ENCODE data around the gene CIAPIN1. TPM values are rescaled to one million over a fixed set of nuclear protein-coding genes. Genes with fewer than 3 reads are reported as not detected.
"Not testable (repeated sequence)": the region's sequence is repeated elsewhere in the genome, so short reads cannot be mapped to it uniquely, and the experiment has no call there.

CIAPIN1 gene
- polyA plus RNA-seq, 1 donor: 52.8 TPM

DNA sequence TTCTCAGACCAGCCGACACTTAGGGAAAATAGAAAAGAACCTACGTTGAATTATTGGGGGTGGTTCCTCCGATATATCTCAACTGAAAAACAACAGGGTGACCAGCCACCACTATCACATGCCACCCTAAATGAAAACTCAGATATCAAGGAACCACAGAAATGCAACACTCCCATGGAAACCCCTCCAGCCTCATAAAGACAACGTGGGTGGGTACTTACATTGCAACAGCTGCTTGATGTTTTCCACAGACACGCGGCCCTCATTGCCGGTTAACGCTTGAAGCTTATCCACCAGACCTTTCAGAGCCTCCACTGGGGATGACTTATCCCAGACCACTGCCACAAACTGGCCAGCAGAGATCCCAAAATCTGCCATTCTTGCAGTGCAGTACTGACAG is 6.6 kb downstream of the CIAPIN1 start:
- not testable (repeated sequence) for H3K27me3 ChIP-seq (ENCODE audit: control insufficient read depth, insufficient read depth, low read length)
- H3K36me3 ChIP-seq (ENCODE audit: control insufficient read depth, insufficient read depth, low read length): peaks cover 32% of the 10 kb centered on the region
- WGBS (ENCODE audit: insufficient coverage, low lambda C conversion rate): no CpG with 5 or more reads among the region's 8 CpGs

GRCh38 chr16:57439947-57440346 is 7.2 kb downstream of the CIAPIN1 start:
- H3K27me3 ChIP-seq (ENCODE audit: control insufficient read depth, insufficient read depth, low read length); DNase-seq; H3K27ac ChIP-seq (ENCODE audit: low read length); H3K4me3 ChIP-seq (ENCODE audit: low read length); H3K9me3 ChIP-seq (ENCODE audit: control insufficient read depth, low read depth, low read length); H3K4me1 ChIP-seq (ENCODE audit: control insufficient read depth, insufficient read depth, low read length): not testable (repeated sequence)
- no CpG with 5 or more reads among the region's 8 CpGs for WGBS (ENCODE audit: insufficient coverage, low lambda C conversion rate)
- peaks cover 37% of the 10 kb centered on the region for H3K36me3 ChIP-seq (ENCODE audit: control insufficient read depth, insufficient read depth, low read length)

More for the DNA sequence above, 6.6 kb downstream of the CIAPIN1 start:
- not testable (repeated sequence) for H3K4me3 ChIP-seq (ENCODE audit: low read length); H3K27ac ChIP-seq (ENCODE audit: low read length); H3K9me3 ChIP-seq (ENCODE audit: control insufficient read depth, low read depth, low read length); DNase-seq; H3K4me1 ChIP-seq (ENCODE audit: control insufficient read depth, insufficient read depth, low read length)

- no peak overlapping the region for H3K4me3 ChIP-seq (ENCODE audit: low read length)
- peaks cover 71% of the 10 kb centered on the region for H3K36me3 ChIP-seq (ENCODE audit: control insufficient read depth, insufficient read depth, low read length)
- peaks cover 11% of the 10 kb centered on the region for H3K4me1 ChIP-seq (ENCODE audit: control insufficient read depth, insufficient read depth, low read length)
- no peak overlapping the region for H3K27ac ChIP-seq (ENCODE audit: low read length)
- DNase-seq: no peak
- H3K9me3 ChIP-seq (ENCODE audit: control insufficient read depth, low read depth, low read length): no peaks in the 10 kb centered on the region
- no peaks in the 10 kb centered on the region for H3K27me3 ChIP-seq (ENCODE audit: control insufficient read depth, insufficient read depth, low read length)
- WGBS (ENCODE audit: insufficient coverage, low lambda C conversion rate): no CpG with 5 or more reads among the region's 1 CpG
Observed at GRCh38 chr16:57435838-57436237, 11.3 kb downstream of the CIAPIN1 start.

- H3K27me3 ChIP-seq (ENCODE audit: control insufficient read depth, insufficient read depth, low read length): no peaks in the 10 kb centered on the region
- no peak overlapping the region for H3K27ac ChIP-seq (ENCODE audit: low read length)
- H3K4me1 ChIP-seq (ENCODE audit: control insufficient read depth, insufficient read depth, low read length): peaks cover 11% of the 10 kb centered on the region
- no peaks in the 10 kb centered on the region for H3K9me3 ChIP-seq (ENCODE audit: control insufficient read depth, low read depth, low read length)
- no CpG with 5 or more reads among the region's 2 CpGs for WGBS (ENCODE audit: insufficient coverage, low lambda C conversion rate)
- DNase-seq: no peak
- H3K4me3 ChIP-seq (ENCODE audit: low read length): no peak overlapping the region
- H3K36me3 ChIP-seq (ENCODE audit: control insufficient read depth, insufficient read depth, low read length): peaks cover 74% of the 10 kb centered on the region
Observed at GRCh38 chr16:57434003-57434402, 13.2 kb downstream of the CIAPIN1 start.

GRCh38 chr16:57432989-57433388 is 14.2 kb downstream of the CIAPIN1 start:
- peak overlapping the region; percentile 64 for H3K27ac ChIP-seq (ENCODE audit: low read length)
- WGBS (ENCODE audit: insufficient coverage, low lambda C conversion rate): no CpG with 5 or more reads among the region's 3 CpGs
- H3K9me3 ChIP-seq (ENCODE audit: control insufficient read depth, low read depth, low read length): no peaks in the 10 kb centered on the region
- peaks cover 78% of the 10 kb centered on the region for H3K36me3 ChIP-seq (ENCODE audit: control insufficient read depth, insufficient read depth, low read length)
- H3K27me3 ChIP-seq (ENCODE audit: control insufficient read depth, insufficient read depth, low read length): no peaks in the 10 kb centered on the region
- no peak for DNase-seq
- H3K4me3 ChIP-seq (ENCODE audit: low read length): no peak overlapping the region
- peaks cover 11% of the 10 kb centered on the region for H3K4me1 ChIP-seq (ENCODE audit: control insufficient read depth, insufficient read depth, low read length)

DNA sequence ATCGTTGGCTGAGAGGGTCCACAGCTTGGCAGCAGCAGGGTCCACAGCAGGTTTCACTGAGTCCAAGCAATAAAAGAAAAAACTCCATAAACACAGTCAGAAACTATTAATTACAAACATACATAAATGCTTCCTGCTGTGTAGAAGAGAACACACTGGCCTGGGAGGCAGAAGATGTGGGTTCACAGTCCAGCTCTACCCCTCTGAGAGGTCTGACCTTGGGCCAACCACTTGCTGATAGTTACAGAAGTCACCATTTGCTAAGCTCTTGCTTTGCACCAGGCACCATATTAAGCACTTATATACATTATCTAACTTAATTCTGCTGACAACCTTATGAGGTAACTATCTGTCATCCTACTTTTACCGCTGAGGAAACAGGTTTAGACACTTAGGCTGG is 14.7 kb downstream of the CIAPIN1 start:
- H3K9me3 ChIP-seq (ENCODE audit: control insufficient read depth, low read depth, low read length): no peaks in the 10 kb centered on the region
- peak in 1 of 2 donors; percentile 78 for DNase-seq
- peaks cover 83% of the 10 kb centered on the region for H3K36me3 ChIP-seq (ENCODE audit: control insufficient read depth, insufficient read depth, low read length)
- H3K4me3 ChIP-seq (ENCODE audit: low read length): no peak overlapping the region
- H3K27me3 ChIP-seq (ENCODE audit: control insufficient read depth, insufficient read depth, low read length): no peaks in the 10 kb centered on the region
- H3K4me1 ChIP-seq (ENCODE audit: control insufficient read depth, insufficient read depth, low read length): peaks cover 11% of the 10 kb centered on the region
- H3K27ac ChIP-seq (ENCODE audit: low read length): peak overlapping the region; percentile 65
- 75% methylated on average over 1 of the region's 2 CpGs for WGBS (ENCODE audit: insufficient coverage, low lambda C conversion rate)

DNA sequence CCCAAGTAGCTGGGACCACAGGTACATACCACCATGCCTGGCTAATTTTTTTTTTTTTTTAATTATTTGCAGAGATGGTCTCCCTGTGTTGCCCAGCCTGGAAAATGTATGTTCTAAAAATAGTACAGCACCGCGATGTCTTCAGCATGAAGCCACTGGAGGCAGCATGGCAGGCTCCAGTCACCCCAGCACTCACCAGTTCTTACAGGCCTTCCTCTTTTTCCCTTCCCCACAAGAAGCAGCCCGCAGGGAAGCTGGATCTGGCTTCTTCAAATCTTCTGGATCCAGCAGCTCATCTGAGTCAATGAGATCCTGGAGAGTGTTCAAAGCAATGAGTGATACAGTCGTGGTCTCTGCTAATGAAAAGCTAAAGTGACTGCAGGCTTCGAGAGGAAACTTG is 16.2 kb downstream of the CIAPIN1 start:
- Histone ChIP-seq H3K27ac (ENCODE audit: low read length) (no peak overlapping the region), H3K27me3 (ENCODE audit: control insufficient read depth, insufficient read depth, low read length) (no peaks in the 10 kb centered on the region), H3K4me3 (ENCODE audit: low read length) (no peak overlapping the region), H3K9me3 (ENCODE audit: control insufficient read depth, low read depth, low read length) (no peaks in the 10 kb centered on the region), H3K4me1 (ENCODE audit: control insufficient read depth, insufficient read depth, low read length) (peaks cover 11% of the 10 kb centered on the region), H3K36me3 (ENCODE audit: control insufficient read depth, insufficient read depth, low read length) (peaks cover 83% of the 10 kb centered on the region)
- no peak for DNase-seq
- WGBS (ENCODE audit: insufficient coverage, low lambda C conversion rate): no CpG with 5 or more reads among the region's 5 CpGs

DNA sequence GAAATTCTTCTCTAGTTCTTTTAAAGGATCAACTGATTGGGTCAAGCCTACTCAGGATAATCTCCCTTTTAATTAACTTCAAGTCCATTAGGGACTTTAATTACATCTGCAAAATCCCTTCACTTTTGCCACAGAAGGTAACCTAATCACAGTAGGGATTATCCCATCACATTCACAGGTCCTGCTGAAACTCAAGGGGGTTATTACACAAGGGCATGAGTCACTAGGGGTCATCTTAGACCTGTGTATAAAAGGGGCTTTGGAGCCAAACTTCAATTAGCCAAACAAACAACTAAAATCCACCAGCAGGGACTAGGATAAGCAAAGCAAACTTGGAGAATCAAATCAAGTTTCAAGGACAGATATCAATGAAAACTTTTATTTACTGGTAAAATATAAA is 19.4 kb downstream of the CIAPIN1 start:
- peaks cover 54% of the 10 kb centered on the region for H3K36me3 ChIP-seq (ENCODE audit: control insufficient read depth, insufficient read depth, low read length)
- H3K9me3 ChIP-seq (ENCODE audit: control insufficient read depth, low read depth, low read length): no peaks in the 10 kb centered on the region
- no peak for DNase-seq
- H3K4me1 ChIP-seq (ENCODE audit: control insufficient read depth, insufficient read depth, low read length): peaks cover 8% of the 10 kb centered on the region
- H3K27ac ChIP-seq (ENCODE audit: low read length): no peak overlapping the region
- no peaks in the 10 kb centered on the region for H3K27me3 ChIP-seq (ENCODE audit: control insufficient read depth, insufficient read depth, low read length)
- no peak overlapping the region for H3K4me3 ChIP-seq (ENCODE audit: low read length)

DNA sequence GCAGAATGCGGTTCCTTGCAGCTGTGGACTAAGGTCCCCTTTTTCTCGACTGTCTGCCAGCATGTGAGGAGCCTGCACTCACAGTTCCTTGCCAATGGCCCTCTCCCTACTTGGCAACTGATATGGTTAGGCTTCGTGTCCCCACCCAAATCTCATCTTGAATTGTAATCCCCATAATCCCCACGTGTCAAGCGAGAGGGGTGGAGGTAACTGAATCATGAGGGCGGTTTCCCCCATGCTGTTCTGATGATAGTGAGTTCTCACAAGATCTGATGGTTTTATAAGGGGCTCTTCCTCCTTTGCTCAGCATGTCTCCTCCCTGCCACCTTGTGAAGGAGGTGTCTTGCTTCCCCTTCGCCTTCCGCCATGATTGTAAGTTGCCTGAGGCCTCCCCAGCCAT is 19.9 kb downstream of the CIAPIN1 start:
- no peak for DNase-seq
- no peaks in the 10 kb centered on the region for H3K9me3 ChIP-seq (ENCODE audit: control insufficient read depth, low read depth, low read length)
- peaks cover 4% of the 10 kb centered on the region for H3K4me1 ChIP-seq (ENCODE audit: control insufficient read depth, insufficient read depth, low read length)
- WGBS (ENCODE audit: insufficient coverage, low lambda C conversion rate): 100% methylated on average over 1 of the region's 8 CpGs
- peaks cover 50% of the 10 kb centered on the region for H3K36me3 ChIP-seq (ENCODE audit: control insufficient read depth, insufficient read depth, low read length)
- no peak overlapping the region for H3K27ac ChIP-seq (ENCODE audit: low read length)
- H3K4me3 ChIP-seq (ENCODE audit: low read length): no peak overlapping the region
- H3K27me3 ChIP-seq (ENCODE audit: control insufficient read depth, insufficient read depth, low read length): no peaks in the 10 kb centered on the region

GRCh38 chr16:57426356-57426755 is 20.8 kb downstream of the CIAPIN1 start:
- Histone ChIP-seq H3K9me3 (ENCODE audit: control insufficient read depth, low read depth, low read length) (no peaks in the 10 kb centered on the region), H3K27me3 (ENCODE audit: control insufficient read depth, insufficient read depth, low read length) (no peaks in the 10 kb centered on the region), H3K36me3 (ENCODE audit: control insufficient read depth, insufficient read depth, low read length) (peaks cover 44% of the 10 kb centered on the region), H3K27ac (ENCODE audit: low read length) (no peak overlapping the region), H3K4me3 (ENCODE audit: low read length) (no peak overlapping the region), H3K4me1 (ENCODE audit: control insufficient read depth, insufficient read depth, low read length) (no peaks in the 10 kb centered on the region)
- WGBS (ENCODE audit: insufficient coverage, low lambda C conversion rate): no CpG with 5 or more reads among the region's 7 CpGs
- DNase-seq: no peak

- Histone ChIP-seq H3K27ac (ENCODE audit: low read length) (no peak overlapping the region), H3K9me3 (ENCODE audit: control insufficient read depth, low read depth, low read length) (no peaks in the 10 kb centered on the region), H3K36me3 (ENCODE audit: control insufficient read depth, insufficient read depth, low read length) (peaks cover 28% of the 10 kb centered on the region), H3K27me3 (ENCODE audit: control insufficient read depth, insufficient read depth, low read length) (no peaks in the 10 kb centered on the region), H3K4me1 (ENCODE audit: control insufficient read depth, insufficient read depth, low read length) (no peaks in the 10 kb centered on the region), H3K4me3 (ENCODE audit: low read length) (no peak overlapping the region)
- no CpG with 5 or more reads among the region's 3 CpGs for WGBS (ENCODE audit: insufficient coverage, low lambda C conversion rate)
- DNase-seq: no peak
Observed at GRCh38 chr16:57424583-57424982, 22.6 kb downstream of the CIAPIN1 start.

Measured in large intestine (tissue), 3 donors.